HEK293T (cell line): ENCODE results near the gene TRPM3.

ENCODE experiments used
- CTCF ChIA-PET: fragments of 350-600 bp; formaldehyde crosslinking; extraction: SDS; loops from one replicate; lab custom pipeline; 2021; ENCODE audit warnings: antibody characterized with exemption, inconsistent platforms; lab: Yijun Ruan, JAX
- POLR2A ChIA-PET: fragments of 350-600 bp; formaldehyde crosslinking; extraction: SDS; loops from one replicate; lab custom pipeline; 2020; ENCODE audit warnings: antibody characterized with exemption, inconsistent platforms; lab: Yijun Ruan, JAX
- DNase-seq: peaks from one replicate; pipeline ENCODE4 v3.0.0; 2012; ENCODE audit warnings: mixed read lengths; ENCODE audit errors: extremely low spot score
- ARNT ChIP-seq: fragments of 450-650 bp; IDR thresholded peaks from 2 replicates; pipeline ENCODE4 v1.6.1; 2017; ENCODE audit warnings: mild to moderate bottlenecking
- BHLHE40 ChIP-seq: fragments of 450-650 bp; IDR thresholded peaks from 2 replicates; pipeline ENCODE4 v1.6.1; 2016; ENCODE audit warnings: mild to moderate bottlenecking, moderate library complexity, borderline replicate concordance
- CTBP1 ChIP-seq: fragments of 450-650 bp; IDR thresholded peaks from 2 replicates; pipeline ENCODE4 v1.6.1; 2016; ENCODE audit warnings: borderline replicate concordance
- ELF4 ChIP-seq: fragments of 450-650 bp; IDR thresholded peaks from 2 replicates; pipeline ENCODE4 v1.6.1; 2017; ENCODE audit warnings: antibody characterized with exemption
- FOXA1 ChIP-seq: fragments of 450-650 bp; IDR thresholded peaks from 2 replicates; pipeline ENCODE4 v1.6.1; 2016; ENCODE audit warnings: mild to moderate bottlenecking
- FOXK2 ChIP-seq: fragments of 450-650 bp; IDR thresholded peaks from 2 replicates; pipeline ENCODE4 v1.6.1; 2016; ENCODE audit warnings: mild to moderate bottlenecking
- FOXM1 ChIP-seq: fragments of 450-650 bp; IDR thresholded peaks from 2 replicates; pipeline ENCODE4 v1.6.1; 2017; ENCODE audit warnings: mild to moderate bottlenecking, borderline replicate concordance
- HDGF ChIP-seq: fragments of 450-650 bp; IDR thresholded peaks from 2 replicates; pipeline ENCODE4 v1.6.1; 2017; ENCODE audit warnings: antibody characterized with exemption, borderline replicate concordance
- L3MBTL2 ChIP-seq: fragments of 450-650 bp; conservative IDR thresholded peaks from 2 replicates; pipeline ENCODE4 v1.6.1; 2016; ENCODE audit warnings: mild to moderate bottlenecking
- LEF1 ChIP-seq: fragments of 450-650 bp; IDR thresholded peaks from 2 replicates; pipeline ENCODE4 v1.6.1; 2017; ENCODE audit warnings: mild to moderate bottlenecking, borderline replicate concordance
- NFRKB ChIP-seq: fragments of 450-650 bp; IDR thresholded peaks from 2 replicates; pipeline ENCODE4 v1.6.1; 2016; ENCODE audit warnings: mild to moderate bottlenecking, moderate library complexity
- SP1 ChIP-seq: fragments of 450-650 bp; IDR thresholded peaks from 2 replicates; pipeline ENCODE4 v1.6.1; 2017
- SUZ12 ChIP-seq: fragments of 450-650 bp; IDR thresholded peaks from 2 replicates; pipeline ENCODE4 v1.6.1; 2016; ENCODE audit warnings: mild to moderate bottlenecking
- TARDBP ChIP-seq: fragments of 450-650 bp; IDR thresholded peaks from 2 replicates; pipeline ENCODE4 v1.6.1; 2016
- ZNF384 ChIP-seq: fragments of 450-650 bp; IDR thresholded peaks from 2 replicates; pipeline ENCODE4 v1.6.1; 2016
- TF ChIP-seq, protein P1 (sequence below): fragments of 450-650 bp; IDR thresholded peaks from 2 replicates; pipeline ENCODE4 v1.6.1; 2016

Gene TRPM3

DNA sequence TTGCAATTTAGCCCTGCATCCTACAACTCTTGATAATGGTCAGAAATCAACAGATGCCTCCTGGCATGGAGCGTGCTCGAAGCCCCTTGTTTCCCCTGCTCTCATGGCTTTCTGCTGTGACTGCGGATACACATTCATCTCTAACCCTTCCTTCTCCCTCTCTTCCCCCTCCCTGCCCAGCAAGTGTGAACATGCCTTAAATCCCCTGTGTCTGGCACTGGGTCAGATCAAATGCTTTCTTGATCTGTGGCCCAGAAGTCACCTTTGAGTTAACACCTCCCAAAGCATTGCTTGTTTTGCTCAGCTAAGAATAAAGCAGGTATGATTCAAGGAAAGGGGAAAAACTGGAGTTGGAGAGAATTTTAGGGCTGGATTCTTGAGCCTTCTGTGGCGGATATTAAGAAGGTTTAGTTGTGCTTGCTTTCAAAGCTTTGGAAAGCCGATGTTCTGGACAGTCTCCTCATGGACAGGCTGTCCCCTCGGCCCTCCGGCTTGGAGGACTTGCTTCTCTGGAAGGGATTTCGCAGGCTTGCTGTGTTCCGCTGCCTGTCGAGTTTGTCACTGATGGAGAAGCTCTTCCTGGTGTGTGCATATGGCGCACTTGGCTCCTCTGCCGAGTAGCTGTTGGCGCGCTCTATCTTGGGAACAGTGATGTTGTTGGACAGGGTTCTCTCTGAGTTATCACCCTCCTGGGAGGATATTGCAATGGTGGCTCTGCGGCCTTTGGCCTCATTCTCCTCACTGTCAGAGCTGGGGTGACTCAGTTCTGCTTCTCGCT, 585.7 kb downstream of the TRPM3 start:
- no peak for DNase-seq
- CTCF ChIA-PET: no interaction called here
- POLR2A ChIA-PET: no interaction called here
- TF ChIP-seq ZNF384 (no peak), SUZ12 (no peak), ELF4 (no peak), BHLHE40 (no peak), L3MBTL2 (no peak), FOXA1 (no peak), HDGF (no peak), FOXM1 (no peak), ARNT (no peak), TARDBP (no peak), LEF1 (no peak), NFRKB (no peak), CTBP1 (no peak), SP1 (no peak), FOXK2 (no peak)
- TF ChIP-seq, protein P1, sequence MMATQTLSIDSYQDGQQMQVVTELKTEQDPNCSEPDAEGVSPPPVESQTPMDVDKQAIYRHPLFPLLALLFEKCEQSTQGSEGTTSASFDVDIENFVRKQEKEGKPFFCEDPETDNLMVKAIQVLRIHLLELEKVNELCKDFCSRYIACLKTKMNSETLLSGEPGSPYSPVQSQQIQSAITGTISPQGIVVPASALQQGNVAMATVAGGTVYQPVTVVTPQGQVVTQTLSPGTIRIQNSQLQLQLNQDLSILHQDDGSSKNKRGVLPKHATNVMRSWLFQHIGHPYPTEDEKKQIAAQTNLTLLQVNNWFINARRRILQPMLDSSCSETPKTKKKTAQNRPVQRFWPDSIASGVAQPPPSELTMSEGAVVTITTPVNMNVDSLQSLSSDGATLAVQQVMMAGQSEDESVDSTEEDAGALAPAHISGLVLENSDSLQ: no peak

DNA sequence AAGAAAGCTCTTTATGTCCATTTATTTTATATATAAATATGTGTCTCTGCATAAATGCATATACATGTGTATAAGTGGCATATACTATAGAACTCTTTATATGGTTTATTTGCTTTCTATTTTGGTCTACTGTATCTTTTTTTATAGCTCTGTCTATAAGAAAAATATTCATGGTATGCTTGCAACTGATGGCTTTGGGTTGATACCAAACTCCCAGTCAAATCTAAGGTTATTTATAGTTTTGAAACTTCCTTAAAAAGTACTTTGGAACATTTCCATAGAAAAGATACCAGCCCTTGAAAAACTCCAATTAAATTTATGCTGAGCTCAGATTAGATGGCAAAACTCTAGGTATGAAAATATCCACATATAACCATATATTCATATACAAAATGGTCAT, 587.0 kb downstream of the TRPM3 start:
- TF ChIP-seq NFRKB (no peak), ZNF384 (no peak), FOXK2 (no peak)
- CTCF ChIA-PET: no interaction called here
- POLR2A ChIA-PET: no interaction called here

DNA sequence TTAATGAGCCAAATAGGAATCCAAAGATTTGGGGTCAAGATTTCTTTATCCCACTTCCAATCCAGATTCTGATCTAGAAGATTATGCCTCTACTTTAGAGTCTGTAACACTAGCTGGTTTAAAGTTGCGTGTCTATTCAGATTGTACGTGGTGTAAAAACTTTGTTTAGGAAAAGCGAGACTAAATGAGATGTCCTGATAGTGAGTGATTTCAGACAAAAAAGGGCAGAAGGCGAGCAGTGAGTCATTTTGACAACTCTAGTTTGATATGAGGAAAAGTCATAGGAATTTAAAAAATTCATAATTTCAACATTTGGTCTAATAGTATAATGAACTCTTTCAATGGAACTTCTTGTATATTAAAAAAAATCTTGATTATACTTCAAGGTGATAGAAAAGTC, 587.4 kb downstream of the TRPM3 start:
- TF ChIP-seq FOXA1 (no peak), LEF1 (no peak), NFRKB (no peak), ELF4 (no peak), HDGF (no peak), FOXK2 (no peak), L3MBTL2 (no peak), CTBP1 (no peak), SUZ12 (no peak), BHLHE40 (no peak), ZNF384 (no peak), SP1 (no peak), TARDBP (no peak), FOXM1 (no peak)
- TF ChIP-seq, protein P1: no peak
- POLR2A ChIA-PET: no interaction called here
- CTCF ChIA-PET: no interaction called here
- DNase-seq: no peak

More for the DNA sequence above, 587.0 kb downstream of the TRPM3 start:
- no peak for DNase-seq

DNA sequence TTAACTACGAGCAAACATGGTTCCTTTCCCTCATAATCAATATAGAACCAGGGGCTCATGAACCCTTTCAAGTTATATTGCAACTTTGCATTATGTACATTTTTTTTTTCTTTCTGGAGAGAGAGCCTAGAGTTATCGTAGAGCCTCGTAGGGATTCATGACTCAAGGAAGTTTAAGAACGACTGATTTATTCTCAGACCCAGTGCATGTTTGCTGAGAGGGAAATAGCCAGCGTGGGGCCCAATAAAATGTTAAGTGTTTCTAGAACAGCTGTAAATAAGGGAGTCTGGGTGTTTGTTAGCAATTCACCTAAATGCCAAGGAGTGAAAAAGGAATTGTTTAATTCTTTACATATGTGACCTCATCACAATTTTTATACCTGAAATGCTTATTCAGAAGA, 587.9 kb downstream of the TRPM3 start:
- no peak for TF ChIP-seq SUZ12
- TF ChIP-seq ARNT: 0 out of 2 replicates have a peak, but pooled peaks have one; percentile 23
- 0 out of 2 replicates have a peak, but pooled peaks have one; percentile 24 for TF ChIP-seq CTBP1
- TF ChIP-seq, protein P1: peak; percentile 50; the same call in 1 of the 2 replicates
- peak; percentile 68 for TF ChIP-seq FOXA1
- TF ChIP-seq FOXK2: no peak
- 0 out of 2 replicates have a peak, but pooled peaks have one; percentile 34 for TF ChIP-seq ZNF384
- DNase-seq: peak; percentile 30
- CTCF ChIA-PET: no interaction called here
- POLR2A ChIA-PET: no interaction called here

DNA sequence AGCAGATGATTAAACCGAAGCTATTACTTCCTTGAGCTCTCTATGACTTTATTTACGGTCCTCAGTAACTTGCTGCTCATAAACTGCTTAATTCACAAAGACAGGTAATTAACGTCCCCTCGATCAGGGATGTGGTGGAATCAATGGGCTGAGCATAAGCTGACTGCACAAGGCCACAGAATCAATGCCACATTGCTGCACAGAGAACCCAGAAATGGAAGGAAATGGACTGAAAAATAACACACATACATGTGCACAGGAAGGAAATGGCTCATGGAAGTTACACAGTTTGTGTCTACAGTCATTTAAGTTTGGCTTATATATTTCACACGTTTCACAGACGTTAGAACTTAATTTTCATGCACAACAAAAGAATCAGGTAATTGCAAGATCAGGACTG, 588.7 kb downstream of the TRPM3 start:
- DNase-seq: no peak
- ChIA-PET POLR2A (no interaction called here), CTCF (no interaction called here)
- no peak for TF ChIP-seq LEF1
- TF ChIP-seq ARNT: no peak
- TF ChIP-seq BHLHE40: no peak
- TF ChIP-seq SUZ12: no peak
- TF ChIP-seq ZNF384: no peak
- no peak for TF ChIP-seq FOXA1
- TF ChIP-seq TARDBP: no peak
- no peak for TF ChIP-seq HDGF
- no peak for TF ChIP-seq NFRKB
- TF ChIP-seq, protein P1: no peak
- TF ChIP-seq SP1: no peak
- no peak for TF ChIP-seq ELF4
- no peak for TF ChIP-seq CTBP1
- TF ChIP-seq L3MBTL2: no peak

DNA sequence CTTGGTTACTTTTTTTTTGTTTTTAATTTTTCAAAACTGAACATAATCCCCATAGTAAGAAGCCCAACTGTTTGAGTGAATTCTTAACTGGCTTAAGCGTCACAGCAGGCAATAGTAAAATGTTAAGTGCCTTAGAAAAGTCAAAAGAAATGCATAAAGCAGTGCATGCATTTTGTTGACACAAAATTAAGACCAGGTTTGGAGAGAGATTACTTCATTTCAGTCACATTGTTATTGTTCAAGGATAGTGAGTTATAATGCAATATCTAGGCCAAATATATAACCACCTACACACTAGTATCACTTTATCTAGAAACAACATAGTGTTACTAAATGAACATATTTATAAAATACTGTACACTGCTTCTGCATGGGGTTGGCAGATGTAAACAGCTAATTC, 590.1 kb downstream of the TRPM3 start:
- ChIA-PET CTCF (no interaction called here), POLR2A (no interaction called here)
- TF ChIP-seq FOXK2 (no peak), CTBP1 (no peak), TARDBP (no peak), LEF1 (no peak)
- no peak for DNase-seq
